Cardiac septum (tissue), 1 donor: Measurements from ENCODE around the gene TPD52L2. TPM values are rescaled to one million over a fixed set of nuclear protein-coding genes. Genes with fewer than 3 reads are reported as not detected.
A peak's percentile ranks its signal among the peaks of the same experiment; 100 is the strongest.
"Not testable (repeated sequence)": the region's sequence is repeated elsewhere in the genome, so short reads cannot be mapped to it uniquely, and the experiment has no call there.

ENCODE experiments used
- DNase-seq: peaks from one replicate; pipeline ENCODE4 v3.0.0-alpha.2; 2020; ENCODE audit warnings: low spot score
- intact Hi-C: fragments of 100-400 bp; cut with DNase I; formaldehyde crosslinking; loops from one replicate; pipeline ENCODE4 v1.14.0; 2022
- total RNA-seq: library from RNA; stranded (reverse); fragmentation: NEBNext Ultra II Directional; extraction: Animal tissue kit (Norgen Biotek cat#: 25700); gene quantifications from one replicate; pipeline ENCODE4 v1.2.1, GENCODE V29; 2021
- donor health status: DM: no; HTN: no; CAD: no.

Gene TPD52L2
- total RNA-seq, 1 donor from 2014 or later, result 72.0 TPM

DNA sequence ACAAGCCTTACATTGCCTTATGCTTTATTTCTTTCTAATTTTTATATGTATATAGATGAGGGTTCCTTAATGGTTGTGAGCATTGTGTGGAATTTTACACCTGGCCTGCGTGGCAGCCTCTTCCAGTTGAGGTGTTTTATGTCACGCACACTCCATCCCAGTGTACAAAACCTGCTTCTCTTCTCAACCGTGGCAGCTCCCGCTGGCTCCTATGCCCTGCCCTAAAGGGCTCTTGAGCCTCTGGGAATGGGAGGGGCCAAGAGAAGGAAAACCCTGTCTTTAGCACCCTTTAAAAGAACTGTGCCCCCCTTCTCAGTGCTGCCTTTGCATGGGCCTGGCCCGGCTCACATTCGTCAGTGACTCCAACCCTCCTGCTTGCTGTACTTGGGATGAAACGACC, 25.5 kb downstream of the TPD52L2 start:
- DNase-seq, result no peak
- intact Hi-C loops, result no loop called here

DNA sequence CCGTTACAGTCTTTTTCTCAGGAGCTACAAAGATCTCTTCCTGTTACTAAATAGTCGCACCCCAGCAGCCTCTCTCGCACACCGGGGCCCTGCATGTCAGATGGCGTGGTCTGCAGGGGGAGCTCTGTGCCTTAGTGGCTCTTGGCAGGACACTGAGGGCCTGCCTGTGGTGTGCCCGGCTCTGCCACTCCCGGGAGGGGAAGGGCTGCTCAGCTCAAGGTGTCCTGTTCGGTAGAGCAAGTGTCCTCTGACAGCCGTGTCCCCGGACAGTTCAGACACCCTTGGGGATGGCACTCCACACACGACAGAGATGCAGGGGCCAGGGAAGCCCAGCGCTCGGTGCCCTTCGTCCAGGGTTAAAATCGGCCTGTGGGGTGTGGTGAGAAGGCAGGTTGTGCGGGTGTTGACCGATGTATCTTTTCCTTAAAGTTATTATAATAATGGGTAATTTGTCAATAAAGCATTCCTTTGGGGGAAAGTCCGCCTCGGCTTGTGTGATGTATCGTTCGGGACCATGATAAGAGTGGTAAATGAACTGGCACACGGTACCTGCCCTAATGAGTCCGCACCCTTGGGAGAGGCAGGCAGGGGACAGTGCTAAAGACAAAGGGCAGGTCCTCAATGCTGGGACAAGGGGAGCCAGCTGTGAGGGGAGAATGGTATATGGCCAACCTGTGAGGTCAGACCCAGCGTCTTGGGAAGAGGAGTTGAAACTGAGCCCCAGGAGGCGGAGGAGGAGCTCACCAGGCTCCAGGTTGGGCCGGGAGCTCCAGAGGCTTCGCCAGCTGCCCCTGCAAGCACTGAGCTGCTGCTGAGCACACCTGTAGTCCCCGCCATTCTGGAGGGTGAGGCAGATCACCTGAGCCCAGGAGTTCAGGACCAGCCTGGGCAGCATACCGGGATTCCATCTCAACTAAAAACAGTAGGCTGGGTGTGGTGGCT, 26.3 kb downstream of the TPD52L2 start:
- intact Hi-C loops, result no loop called here
- no peak for DNase-seq

DNA sequence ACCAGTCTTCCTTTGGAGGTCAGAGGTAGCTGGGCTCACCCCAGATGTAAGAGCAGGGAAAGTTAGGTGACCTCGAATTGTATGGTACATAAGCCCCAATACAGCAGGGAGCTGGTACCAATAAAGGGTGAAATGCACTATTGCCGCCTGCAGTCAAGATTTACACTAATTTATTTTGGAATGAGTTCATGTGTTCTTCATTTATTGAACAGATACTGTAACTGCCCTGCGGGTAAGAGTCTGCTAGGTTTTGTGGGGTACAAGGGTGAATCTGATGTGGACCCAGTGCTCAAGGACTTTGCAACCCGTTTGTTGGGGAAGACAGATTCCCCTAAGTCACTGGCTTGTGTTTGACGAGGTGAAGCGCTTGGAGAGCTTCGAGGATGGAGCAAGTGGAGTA, 27.3 kb downstream of the TPD52L2 start:
- DNase-seq, result no peak
- intact Hi-C loops, result no loop called here

DNA sequence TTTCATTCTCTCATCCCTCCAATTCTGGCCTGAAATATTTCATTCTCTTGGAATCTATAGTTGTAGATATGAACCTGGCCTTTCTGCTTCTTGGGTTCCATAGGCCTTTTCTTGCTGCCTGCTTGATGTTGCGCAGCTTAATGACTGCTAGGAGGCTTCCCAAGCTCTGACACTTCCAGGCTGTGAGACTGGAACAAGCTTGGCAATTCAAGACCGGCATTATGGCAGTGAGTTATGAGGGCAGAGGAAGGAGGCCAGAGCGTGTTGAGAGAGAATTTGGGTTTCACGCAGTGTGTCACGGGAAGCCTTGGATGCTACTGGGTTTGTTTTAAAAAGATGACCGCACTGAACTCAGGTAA, 28.9 kb downstream of the TPD52L2 start:
- intact Hi-C loops, result no loop called here
- DNase-seq, result no peak

- intact Hi-C loops, result no loop called here
- peak; percentile 98 for DNase-seq
These were observed 29.5 kb downstream of the TPD52L2 start, which contains the start of gene DNAJC5 for GRCh38 chr20:63894358-63895201. Gene DNAJC5, plus strand, starts transcription at chr20:63895126. Its CDS starts 33,220 bp downstream, at chr20:63928346.

DNA sequence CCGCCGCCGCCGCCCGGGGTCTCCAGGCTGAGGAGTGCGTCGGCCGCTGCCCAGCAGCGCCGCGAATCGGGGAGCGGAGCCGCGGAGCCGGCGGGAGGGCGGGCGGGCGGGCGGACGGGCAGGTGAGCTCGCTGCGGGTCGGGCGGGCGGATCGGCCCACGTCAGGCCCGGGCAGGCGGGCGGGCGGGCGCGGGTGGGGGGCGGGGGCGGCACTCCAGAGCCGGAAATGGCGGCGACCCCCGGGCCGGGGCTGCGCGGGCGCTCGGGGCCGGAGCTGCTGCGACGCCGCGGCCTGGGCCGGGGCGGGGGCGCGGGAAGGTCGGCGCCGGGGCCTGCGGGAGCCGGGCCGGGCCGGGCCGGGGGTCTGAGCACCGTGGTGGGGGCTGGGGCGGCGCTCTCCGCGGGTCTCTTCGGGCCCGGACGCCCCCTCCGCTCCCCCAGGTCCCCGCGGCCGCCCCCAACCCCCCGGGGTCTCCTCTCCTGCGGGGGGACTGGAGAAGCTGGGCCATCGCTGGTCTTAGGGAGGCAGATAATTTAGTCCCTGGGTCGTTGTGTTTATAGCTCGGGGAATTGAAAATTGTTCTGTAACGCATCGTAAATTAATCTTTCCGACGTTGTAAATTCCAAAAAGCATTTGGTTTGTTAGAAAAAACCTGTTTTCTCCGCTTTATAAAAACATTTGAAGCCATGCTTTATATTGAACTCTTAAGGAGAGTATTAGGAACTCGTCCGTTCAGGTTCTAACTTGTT, 30.3 kb downstream of the TPD52L2 start:
- DNase-seq, result no peak
- intact Hi-C loops, result no loop called here

- intact Hi-C loops, result no loop called here
- DNase-seq, result no peak
These were observed 30.8 kb downstream of the TPD52L2 start for GRCh38 chr20:63895952-63896263.

DNA sequence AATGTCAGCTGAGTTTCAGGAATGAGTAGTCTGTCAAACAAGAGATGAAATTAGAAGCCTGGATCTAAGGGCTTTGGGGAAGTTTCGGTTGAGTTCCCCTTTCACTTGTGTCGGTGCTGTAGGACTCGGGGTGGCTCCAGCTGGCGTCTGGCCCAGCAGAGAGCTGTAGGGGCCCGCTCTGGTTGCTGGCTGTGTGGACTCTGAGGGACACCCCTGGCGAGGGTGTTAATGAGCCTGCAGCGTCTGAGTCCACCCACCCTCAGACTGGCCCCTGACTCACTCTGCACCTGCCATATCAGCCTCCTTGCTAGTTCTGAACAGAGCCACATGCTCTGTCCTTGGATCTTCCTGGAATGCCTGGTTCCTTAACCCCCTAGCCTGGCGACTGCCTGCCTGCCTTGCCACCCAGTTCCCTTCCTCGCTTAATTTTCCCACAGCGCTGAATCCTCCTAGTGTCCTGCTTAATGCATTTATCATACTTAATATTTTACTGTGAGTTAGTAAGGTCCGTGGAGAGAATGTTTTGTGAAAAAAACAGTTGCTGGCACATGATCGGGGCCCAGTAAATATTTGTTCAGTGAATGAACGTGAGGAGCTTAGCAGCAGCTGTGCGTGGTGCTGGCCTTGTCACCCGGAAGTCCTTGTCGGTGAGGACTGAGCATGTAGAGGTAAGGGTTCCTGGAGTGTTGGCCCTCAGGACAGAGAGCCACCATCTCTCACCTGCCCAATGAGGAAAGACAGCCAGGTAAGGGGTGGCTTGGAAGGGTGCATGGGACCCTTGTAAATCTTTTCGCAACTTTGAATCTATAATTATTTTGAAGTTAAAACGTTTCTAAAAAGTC, 31.4 kb downstream of the TPD52L2 start:
- intact Hi-C loops, result no loop called here
- peak; percentile 81 for DNase-seq

- DNase-seq, result no peak
- intact Hi-C loops, result no loop called here
These were observed 33.0 kb downstream of the TPD52L2 start for GRCh38 chr20:63897978-63898561.

GRCh38 chr20:63898882-63899558, 34.0 kb downstream of the TPD52L2 start:
- DNase-seq, result no peak
- intact Hi-C loops, result no loop called here

DNA sequence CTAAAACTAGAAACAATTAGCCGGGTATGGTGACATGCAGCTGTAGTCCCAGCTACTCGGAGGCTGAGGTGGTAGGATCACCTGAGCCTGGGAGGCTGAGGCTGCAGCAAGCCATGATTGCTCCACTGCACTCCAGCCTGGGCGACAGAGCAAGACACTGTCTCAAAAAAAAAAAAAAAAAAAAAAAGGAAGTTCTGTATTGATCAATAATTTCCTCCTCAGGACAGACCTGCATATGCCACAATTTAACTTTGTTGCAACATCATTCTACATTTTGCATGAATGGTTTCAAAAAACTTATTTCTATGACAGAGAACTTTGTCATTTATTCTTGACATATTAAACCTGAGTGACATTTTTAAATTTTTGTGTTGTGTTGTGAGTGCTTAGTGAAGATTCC, 35.3 kb downstream of the TPD52L2 start:
- intact Hi-C loops, result no loop called here

GRCh38 chr20:63903796-63904561, 38.9 kb downstream of the TPD52L2 start:
- intact Hi-C loops, result no loop called here
- DNase-seq, result no peak

More for the DNA sequence above, 35.3 kb downstream of the TPD52L2 start:
- DNase-seq, result no peak

DNA sequence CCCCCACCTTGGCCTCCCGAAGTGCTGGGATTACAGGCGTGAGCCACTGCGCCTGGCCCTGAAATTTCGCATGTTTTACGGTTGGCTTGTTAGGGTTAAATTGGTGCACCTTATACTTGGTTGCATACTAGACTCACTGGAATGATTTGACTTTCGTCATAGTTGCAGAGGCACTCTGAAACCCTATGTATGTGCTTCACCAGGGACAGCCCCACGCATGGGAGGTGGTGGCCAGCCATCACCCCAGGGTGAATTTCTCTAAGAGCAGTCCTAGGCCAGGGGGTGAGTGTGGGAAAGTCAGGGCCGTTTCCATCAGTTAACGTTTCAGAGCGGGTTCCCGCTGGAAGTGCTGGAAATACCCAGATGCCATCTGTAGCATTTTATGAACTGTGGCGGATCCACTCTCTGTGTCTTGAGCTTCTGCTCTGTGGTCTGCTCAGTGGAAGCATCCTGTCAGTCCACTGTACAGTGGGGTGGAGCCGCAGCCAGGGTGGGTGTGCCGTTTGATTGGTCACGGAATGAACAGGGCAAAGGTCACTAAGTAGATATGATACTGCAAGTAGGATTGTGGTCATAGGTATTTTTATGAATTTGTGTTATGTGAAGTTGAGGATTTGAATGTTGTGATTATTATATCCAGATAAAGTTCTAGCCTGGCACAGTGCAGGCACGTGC, 43.1 kb downstream of the TPD52L2 start:
- no peak for DNase-seq
- intact Hi-C loops, result loop anchor here (2.0 kb wide), 1 partner anchor 65 kb away; no protein-coding TSS in a partner anchor

GRCh38 chr20:63911176-63911575, 46.1 kb downstream of the TPD52L2 start:
- intact Hi-C loops, result no loop called here
- no peak for DNase-seq

DNA sequence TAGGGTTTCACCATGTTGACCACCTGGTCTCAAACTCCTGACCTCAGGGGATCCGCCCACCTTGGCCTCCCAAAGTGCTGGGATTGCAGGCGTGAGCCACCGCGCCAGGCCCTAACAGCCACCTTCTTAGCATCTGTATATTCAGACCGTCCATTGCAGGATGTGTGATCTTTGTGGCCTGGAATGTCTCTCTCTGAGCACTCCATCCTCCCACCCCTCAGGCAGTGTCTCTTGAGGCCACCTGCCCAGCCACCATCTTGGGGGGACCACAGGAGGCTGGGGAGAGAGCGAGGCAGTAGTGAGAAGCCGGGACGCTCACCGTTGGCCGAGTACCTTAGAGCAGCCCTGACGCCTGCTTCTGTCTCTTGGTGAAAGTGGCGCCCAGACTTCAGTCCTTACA, 48.7 kb downstream of the TPD52L2 start:
- no peak for DNase-seq
- intact Hi-C loops, result no loop called here

GRCh38 chr20:63915471-63915870, 50.4 kb downstream of the TPD52L2 start:
- no peak for DNase-seq
- intact Hi-C loops, result no loop called here

- intact Hi-C loops, DNase-seq: not testable (repeated sequence)
These were observed 51.4 kb downstream of the TPD52L2 start for GRCh38 chr20:63916371-63916939.
